GM13977 (cell line): ENCODE results near the gene PDK3.
A peak's percentile ranks its signal among the peaks of the same experiment; 100 is the strongest.

Source experiments
- DNase-seq: peaks from one replicate; pipeline ENCODE4 v3.0.0; 2012; ENCODE audit warnings: low spot score
- in situ Hi-C: fragments of 300-500 bp; cut with MboI; formaldehyde crosslinking; loops from one replicate; pipeline ENCODE4 v1.12.0; 2022; ENCODE audit warnings: low sequenced_read_pairs, low pct_unique_long_range_greater_than_20kb, mixed read lengths, inconsistent platforms; ENCODE audit not compliant: unreplicated experiment
- TF ChIP-seq, protein P1 (sequence below): IDR thresholded peaks from 2 replicates; pipeline ENCODE4 v1.5.1; 2012; ENCODE audit warnings: mild to moderate bottlenecking, control low read depth; ENCODE audit not compliant: insufficient read depth; ENCODE audit errors: extremely low read depth, missing control alignments

PDK3 gene

DNA sequence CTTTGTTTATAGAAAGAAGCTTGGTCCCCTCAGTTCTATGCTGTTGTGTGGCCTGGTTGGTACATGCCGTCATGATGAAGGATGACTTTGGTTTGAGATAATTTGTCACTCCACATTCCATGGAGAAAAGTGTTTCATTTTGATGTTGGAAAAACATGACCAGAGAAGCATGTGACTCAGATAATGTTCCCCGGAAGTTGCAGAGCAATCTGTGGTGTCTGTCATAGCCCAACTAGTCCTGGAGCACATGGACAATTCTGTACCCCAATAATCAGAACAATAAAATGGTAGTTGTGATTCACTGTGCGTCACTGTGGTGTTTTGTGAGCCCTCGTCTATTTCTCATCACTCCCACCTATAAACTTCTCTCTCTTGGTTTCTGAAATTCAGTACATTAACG lies 85.1 kb downstream of the PDK3 start:
- TF ChIP-seq, protein P1, sequence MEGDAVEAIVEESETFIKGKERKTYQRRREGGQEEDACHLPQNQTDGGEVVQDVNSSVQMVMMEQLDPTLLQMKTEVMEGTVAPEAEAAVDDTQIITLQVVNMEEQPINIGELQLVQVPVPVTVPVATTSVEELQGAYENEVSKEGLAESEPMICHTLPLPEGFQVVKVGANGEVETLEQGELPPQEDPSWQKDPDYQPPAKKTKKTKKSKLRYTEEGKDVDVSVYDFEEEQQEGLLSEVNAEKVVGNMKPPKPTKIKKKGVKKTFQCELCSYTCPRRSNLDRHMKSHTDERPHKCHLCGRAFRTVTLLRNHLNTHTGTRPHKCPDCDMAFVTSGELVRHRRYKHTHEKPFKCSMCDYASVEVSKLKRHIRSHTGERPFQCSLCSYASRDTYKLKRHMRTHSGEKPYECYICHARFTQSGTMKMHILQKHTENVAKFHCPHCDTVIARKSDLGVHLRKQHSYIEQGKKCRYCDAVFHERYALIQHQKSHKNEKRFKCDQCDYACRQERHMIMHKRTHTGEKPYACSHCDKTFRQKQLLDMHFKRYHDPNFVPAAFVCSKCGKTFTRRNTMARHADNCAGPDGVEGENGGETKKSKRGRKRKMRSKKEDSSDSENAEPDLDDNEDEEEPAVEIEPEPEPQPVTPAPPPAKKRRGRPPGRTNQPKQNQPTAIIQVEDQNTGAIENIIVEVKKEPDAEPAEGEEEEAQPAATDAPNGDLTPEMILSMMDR: no peak
- in situ Hi-C loops: no loop called here
- DNase-seq: no peak

DNA sequence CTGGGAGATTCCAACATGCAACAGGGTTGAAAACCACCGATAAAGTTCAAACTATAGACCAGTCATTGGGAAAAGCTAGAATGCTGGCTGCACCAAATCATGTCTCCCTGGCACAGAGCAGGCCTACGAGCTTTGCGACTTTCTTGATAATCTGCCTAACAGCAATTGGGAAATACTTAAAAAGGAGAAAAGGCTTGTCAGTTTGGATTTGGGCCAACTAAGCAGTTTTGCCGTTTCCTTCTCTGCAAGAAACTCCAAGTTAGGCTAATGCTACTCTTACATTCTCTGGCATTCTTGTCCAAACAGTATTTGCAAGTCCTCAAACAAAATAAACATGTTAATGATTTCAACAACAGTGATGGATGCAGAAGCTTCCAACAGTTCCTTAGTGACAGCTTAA lies 87.9 kb downstream of the PDK3 start:
- TF ChIP-seq, protein P1: no peak
- DNase-seq: no peak
- in situ Hi-C loops: no loop called here

DNA sequence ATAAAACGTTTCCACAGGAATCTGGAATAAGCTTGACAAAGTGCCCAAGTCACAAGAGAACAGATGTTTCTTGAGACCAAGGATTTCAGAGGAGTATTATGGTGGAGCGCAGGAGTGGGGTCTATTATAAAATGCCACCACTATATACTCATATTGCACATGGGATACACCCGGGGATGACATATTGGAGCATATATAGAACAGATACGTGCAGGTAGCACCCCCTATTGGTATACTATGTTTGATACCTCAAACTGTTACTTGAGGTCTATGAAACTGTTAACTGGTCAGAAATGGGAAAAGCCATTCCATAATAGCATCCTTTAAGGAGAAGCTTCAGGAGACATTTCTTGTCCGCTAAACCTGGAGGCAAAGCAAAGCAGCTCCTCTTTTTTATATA lies 96.0 kb downstream of the PDK3 start:
- TF ChIP-seq, protein P1: peak; percentile 25
- DNase-seq: peak; percentile 51
- in situ Hi-C loops: no loop called here

DNA sequence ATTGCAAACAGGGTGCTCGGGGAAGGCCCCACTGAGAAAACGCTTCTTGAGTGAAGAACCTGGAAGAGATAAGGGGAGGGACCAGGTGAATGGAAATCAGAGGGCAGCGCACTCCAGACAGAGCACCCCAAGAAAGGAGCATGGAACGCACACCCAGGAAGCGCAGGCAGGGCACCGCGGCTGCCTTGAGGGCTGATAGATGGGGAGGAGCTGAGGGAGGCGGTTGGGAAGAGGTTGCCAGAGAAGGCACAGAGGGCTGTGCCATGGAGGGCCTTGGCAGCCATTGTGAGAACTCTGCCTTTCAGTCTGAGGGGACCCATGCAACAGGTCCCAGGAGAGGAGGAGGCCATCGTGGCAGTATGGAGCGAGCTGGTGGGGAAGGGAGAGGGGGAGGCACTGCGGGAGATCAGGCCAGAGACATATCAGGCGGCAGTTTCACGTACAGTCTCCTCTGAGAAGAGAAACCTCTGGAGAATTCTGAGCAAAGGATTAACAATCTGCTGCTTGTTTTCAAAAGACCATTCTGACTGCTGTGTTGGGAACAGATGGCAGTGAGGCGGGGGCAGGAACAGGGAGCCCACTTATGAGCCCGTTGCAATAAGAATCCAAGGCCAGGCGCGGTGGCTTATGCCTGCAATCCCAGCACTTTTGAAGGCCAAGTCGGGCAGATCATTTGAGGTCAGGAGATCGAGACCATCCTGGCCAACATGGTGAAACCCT lies 98.4 kb downstream of the PDK3 start:
- in situ Hi-C loops: no loop called here
- TF ChIP-seq, protein P1: no peak
- no peak for DNase-seq

DNA sequence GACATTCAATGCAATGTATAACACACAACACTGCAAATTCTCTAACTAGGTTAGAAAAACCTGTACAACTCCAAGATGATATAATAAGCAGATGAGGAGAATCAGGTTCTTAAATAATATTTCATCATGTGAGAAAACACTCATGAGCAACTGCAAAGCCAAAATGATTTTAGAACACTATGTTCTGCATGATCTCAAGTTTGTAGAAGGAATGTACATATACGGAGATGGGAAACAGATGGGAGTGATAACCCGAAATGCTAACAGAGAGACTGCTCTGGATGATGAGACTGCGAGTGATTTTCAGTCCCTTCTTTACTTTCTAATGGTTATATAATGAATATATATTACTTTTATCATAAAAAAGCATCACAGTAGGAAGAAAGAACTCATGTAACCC lies 101.2 kb downstream of the PDK3 start:
- TF ChIP-seq, protein P1: no peak
- in situ Hi-C loops: no loop called here
- DNase-seq: no peak

DNA sequence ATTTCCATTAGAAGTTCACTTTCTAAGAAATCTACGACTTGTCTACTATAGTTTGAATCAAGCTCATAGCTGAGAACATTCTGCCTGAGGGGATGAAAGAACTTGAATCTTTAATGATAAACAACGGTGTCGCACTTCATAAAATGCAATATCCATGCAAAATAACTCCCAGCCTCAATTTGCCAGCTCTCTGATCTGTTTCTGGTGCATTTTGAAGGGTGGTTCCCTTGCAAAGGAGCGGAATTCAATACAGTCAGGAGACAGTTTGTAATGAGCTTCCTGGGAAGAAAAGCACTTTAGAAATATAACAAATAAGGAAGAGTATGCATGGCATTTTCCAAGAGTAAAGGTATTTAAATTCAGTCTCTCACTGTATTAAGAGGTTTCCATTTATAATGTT lies 102.1 kb downstream of the PDK3 start:
- in situ Hi-C loops: no loop called here
- TF ChIP-seq, protein P1: no peak
- DNase-seq: no peak

DNA sequence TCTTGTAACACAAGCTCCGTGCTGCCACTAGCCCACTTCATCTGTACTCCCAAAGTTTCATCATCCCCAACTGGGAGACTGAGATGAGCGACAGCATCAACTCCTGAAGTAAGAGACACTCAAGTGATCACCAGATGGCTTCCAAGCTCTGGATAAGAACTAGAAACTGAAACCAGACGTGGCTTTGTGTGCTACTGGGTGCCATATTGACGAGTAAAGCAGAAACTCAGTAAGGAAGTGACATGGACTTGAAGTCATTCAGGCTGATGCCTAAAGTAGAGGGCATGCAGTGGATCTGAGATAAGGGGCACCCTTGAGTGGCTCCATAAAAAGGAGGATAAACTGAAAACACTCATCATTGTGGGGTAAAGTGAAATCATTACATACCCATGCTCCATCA lies 109.7 kb downstream of the PDK3 start:
- no peak for DNase-seq
- TF ChIP-seq, protein P1: no peak
- in situ Hi-C loops: no loop called here
